HFFc6 (cell line): ENCODE measurements around the gene TMEM101. TPM values are rescaled to one million over a fixed set of nuclear protein-coding genes. Genes with fewer than 3 reads are reported as not detected.

Experiments used
- DNase-seq: peaks from one replicate; pipeline ENCODE4 v3.0.0-alpha.2; 2018
- H3K27ac Mint-ChIP-seq: 2 replicates; pipeline ENCODE4 v1.8.0; 2020; ENCODE audit warnings: mild to moderate bottlenecking, mixed read lengths
- H3K27me3 Mint-ChIP-seq: 2 replicates; pipeline ENCODE4 v1.8.0; 2021; ENCODE audit warnings: mild to moderate bottlenecking, moderate library complexity, mixed read lengths; ENCODE audit not compliant: insufficient read depth
- H3K36me3 Mint-ChIP-seq: 2 replicates; pipeline ENCODE4 v1.8.0; 2021; ENCODE audit warnings: low read depth, mixed read lengths
- H3K4me1 Mint-ChIP-seq: 2 replicates; pipeline ENCODE4 v1.8.0; 2020; ENCODE audit warnings: low read depth, mixed read lengths
- H3K4me3 Mint-ChIP-seq: 2 replicates; pipeline ENCODE4 v1.8.0; 2020; ENCODE audit warnings: mild to moderate bottlenecking, moderate library complexity, mixed read lengths
- H3K9me3 Mint-ChIP-seq: 2 replicates; pipeline ENCODE4 v1.8.0; 2020; ENCODE audit warnings: mild to moderate bottlenecking, mixed read lengths
- total RNA-seq, 6 experiments: library from RNA; stranded (reverse); fragmentation: NEBNext Ultra II Directional; extraction: Animal tissue kit (Norgen Biotek cat#: 25700); gene quantifications; 2 replicates in 1 of 6; 3 replicates in 5 of 6; pipeline ENCODE4 v1.2.3, GENCODE V29; 2021
- TF ChIP-seq, protein P1 (sequence below): fragments of 200-600 bp; sonication (generic); IDR thresholded peaks from 2 replicates; pipeline ENCODE4 v1.5.0; 2021; ENCODE audit warnings: antibody characterized with exemption, mild to moderate bottlenecking

TMEM101 gene
- total RNA-seq, 6 experiments from 2014 or later, result 27.8 to 32.7 (median 29.2) TPM

DNA sequence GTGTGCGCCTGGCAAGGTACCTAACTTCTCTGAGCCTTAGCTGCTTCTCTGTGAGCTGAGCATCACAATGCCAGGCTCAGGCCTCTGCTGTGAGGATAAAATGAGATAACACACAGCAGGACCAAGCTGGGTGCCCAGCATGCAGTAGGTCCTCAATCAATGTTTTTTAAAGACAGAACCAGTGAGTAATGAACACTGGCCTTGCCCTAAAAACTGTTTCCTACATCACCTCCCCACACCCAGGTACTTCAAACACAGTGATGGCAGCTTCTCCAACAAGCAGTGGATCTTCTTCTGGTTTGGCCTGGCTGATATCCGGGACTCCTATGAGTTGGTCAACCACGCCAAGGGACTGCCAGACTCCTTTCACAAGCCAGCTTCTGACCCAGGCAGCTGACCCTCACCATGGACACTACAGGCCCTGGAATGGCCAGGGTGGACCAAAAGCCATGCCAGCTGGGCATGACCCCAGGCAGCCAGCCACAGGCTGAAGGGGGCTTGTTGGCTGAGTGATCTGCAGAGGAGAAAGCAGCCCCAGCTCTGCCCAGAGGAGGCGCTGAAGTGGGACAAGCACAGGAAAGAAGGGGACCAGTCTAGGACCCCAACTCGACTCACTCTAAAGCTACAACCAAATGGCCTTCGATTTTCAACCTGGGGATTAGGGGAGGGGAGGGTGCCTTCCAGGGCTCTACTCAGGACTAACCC lies 6.4 kb downstream of the TMEM101 start:
- TF ChIP-seq, protein P1, sequence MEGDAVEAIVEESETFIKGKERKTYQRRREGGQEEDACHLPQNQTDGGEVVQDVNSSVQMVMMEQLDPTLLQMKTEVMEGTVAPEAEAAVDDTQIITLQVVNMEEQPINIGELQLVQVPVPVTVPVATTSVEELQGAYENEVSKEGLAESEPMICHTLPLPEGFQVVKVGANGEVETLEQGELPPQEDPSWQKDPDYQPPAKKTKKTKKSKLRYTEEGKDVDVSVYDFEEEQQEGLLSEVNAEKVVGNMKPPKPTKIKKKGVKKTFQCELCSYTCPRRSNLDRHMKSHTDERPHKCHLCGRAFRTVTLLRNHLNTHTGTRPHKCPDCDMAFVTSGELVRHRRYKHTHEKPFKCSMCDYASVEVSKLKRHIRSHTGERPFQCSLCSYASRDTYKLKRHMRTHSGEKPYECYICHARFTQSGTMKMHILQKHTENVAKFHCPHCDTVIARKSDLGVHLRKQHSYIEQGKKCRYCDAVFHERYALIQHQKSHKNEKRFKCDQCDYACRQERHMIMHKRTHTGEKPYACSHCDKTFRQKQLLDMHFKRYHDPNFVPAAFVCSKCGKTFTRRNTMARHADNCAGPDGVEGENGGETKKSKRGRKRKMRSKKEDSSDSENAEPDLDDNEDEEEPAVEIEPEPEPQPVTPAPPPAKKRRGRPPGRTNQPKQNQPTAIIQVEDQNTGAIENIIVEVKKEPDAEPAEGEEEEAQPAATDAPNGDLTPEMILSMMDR, result peak; percentile 27
- peaks cover 44% of the 10 kb centered on the region for H3K4me1 Mint-ChIP-seq
- H3K4me3 Mint-ChIP-seq, result peak overlapping the region; percentile 90
- no peaks in the 10 kb centered on the region for H3K9me3 Mint-ChIP-seq
- no peak for DNase-seq
- peak overlapping the region; percentile 84; the same call in 1 of the 2 replicates for H3K27ac Mint-ChIP-seq
- H3K27me3 Mint-ChIP-seq, result peaks cover 4% of the 10 kb centered on the region
- H3K36me3 Mint-ChIP-seq, result 0 out of 2 replicates have a peak, but pooled peaks cover 7% of the 10 kb centered on the region

DNA sequence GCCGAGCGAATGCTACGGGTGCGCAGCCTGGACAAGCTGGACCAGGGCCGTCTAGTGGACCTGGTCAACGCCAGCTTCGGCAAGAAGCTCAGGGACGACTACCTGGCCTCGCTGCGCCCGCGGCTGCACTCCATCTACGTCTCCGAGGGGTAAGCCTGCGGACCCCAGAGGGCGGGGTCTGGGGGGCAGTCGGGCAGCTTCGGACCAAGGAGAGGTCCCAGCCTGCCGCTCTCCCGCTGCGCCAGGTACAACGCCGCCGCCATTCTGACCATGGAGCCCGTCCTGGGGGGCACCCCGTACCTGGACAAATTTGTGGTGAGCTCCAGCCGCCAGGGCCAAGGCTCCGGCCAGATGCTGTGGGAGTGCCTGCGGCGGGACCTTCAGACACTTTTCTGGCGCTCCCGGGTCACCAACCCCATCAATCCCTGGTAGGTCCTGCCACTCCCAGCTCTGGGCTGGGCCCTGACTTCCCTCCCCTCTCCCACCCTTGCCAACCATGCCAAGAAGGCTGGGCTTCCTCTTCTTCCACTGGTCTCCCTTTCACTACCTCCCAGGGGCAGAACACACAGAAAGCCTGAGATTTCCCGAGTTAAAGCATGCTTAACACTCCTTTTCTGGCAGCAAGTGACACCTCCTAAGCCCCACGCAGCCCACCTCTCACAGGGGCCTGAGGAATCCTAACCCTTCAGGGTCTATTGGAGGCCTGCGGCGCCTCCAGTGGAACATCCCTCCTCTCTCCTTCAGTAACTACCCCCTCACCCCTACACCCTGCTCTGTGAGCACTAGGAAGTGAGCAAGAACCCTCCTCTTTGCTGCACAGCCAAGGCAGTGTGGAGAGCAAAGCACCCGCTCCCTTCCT lies 7.2 kb downstream of the TMEM101 start:
- Mint-ChIP-seq H3K36me3 (0 out of 2 replicates have a peak, but pooled peaks cover 7% of the 10 kb centered on the region), H3K27ac (peak overlapping the region; percentile 84), H3K9me3 (no peaks in the 10 kb centered on the region), H3K4me1 (peaks cover 40% of the 10 kb centered on the region), H3K4me3 (peak overlapping the region; percentile 90), H3K27me3 (peaks cover 4% of the 10 kb centered on the region)
- DNase-seq, result no peak
- TF ChIP-seq, protein P1, result peak; percentile 38; the same call in 1 of the 2 replicates

DNA sequence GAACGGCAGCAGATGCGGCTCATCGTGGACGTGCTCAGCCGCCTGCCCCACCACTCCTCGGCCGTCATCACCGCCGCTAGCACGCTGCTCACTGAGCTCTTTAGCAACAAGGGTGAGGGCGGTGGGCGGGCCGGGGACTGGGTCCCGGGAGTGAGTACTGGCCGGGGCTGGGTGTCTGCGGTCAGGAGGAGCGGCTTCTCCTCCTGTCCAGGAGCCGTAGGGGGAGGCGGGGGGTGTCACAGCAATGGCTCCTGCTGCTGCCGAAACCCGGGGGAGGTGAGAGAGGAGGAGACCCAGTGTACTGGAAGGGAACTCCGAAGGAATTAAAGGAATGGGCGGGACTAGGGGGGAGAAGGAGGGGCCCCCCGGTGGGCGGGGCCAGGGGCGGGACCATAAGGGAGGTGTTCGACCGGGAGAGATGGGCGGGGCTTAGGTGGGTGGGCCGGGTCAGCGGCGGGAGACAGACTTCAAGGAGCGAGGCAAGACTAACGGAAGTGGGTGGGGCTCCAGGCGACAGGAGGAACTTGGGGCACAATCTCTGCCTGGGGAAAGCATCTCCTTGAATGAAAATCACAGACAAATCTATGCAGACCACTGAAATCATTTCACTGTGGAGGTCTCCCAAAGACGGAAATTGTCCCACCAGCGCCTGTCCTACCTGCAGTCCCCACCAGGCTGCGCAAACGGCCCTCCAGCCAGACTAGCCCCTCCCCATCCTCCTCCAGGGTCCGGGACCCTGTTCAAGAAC lies 8.0 kb downstream of the TMEM101 start:
- Mint-ChIP-seq H3K36me3 (0 out of 2 replicates have a peak, but pooled peaks cover 7% of the 10 kb centered on the region), H3K4me1 (peaks cover 47% of the 10 kb centered on the region), H3K27ac (peak overlapping the region; percentile 84), H3K9me3 (no peaks in the 10 kb centered on the region), H3K4me3 (peak overlapping the region; percentile 90), H3K27me3 (peaks cover 4% of the 10 kb centered on the region)
- DNase-seq, result peak; percentile 93
- TF ChIP-seq, protein P1, result peak; percentile 79

DNA sequence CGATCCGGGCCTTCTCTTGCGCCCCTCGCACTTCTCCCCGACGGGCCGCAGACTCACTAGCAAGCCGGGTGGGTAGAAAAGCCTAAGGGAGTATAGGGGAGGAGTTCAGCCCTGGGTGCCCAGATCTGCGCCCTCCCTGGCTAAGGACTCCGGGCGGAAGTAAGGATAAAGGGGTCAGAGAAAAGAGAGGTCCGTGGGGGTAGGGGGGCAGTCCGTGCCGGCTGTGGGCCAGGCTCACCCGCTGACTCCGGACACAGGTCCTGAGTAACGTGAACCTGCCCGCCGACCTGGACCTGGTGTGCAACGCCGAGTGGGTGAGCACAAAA lies 8.5 kb downstream of the TMEM101 start:
- no peaks in the 10 kb centered on the region for H3K9me3 Mint-ChIP-seq
- DNase-seq, result no peak
- peaks cover 47% of the 10 kb centered on the region for H3K4me1 Mint-ChIP-seq
- peak overlapping the region; percentile 90 for H3K4me3 Mint-ChIP-seq
- H3K27me3 Mint-ChIP-seq, result peaks cover 4% of the 10 kb centered on the region
- TF ChIP-seq, protein P1, result no peak
- peak overlapping the region; percentile 84 for H3K27ac Mint-ChIP-seq
- H3K36me3 Mint-ChIP-seq, result 0 out of 2 replicates have a peak, but pooled peaks cover 3% of the 10 kb centered on the region

DNA sequence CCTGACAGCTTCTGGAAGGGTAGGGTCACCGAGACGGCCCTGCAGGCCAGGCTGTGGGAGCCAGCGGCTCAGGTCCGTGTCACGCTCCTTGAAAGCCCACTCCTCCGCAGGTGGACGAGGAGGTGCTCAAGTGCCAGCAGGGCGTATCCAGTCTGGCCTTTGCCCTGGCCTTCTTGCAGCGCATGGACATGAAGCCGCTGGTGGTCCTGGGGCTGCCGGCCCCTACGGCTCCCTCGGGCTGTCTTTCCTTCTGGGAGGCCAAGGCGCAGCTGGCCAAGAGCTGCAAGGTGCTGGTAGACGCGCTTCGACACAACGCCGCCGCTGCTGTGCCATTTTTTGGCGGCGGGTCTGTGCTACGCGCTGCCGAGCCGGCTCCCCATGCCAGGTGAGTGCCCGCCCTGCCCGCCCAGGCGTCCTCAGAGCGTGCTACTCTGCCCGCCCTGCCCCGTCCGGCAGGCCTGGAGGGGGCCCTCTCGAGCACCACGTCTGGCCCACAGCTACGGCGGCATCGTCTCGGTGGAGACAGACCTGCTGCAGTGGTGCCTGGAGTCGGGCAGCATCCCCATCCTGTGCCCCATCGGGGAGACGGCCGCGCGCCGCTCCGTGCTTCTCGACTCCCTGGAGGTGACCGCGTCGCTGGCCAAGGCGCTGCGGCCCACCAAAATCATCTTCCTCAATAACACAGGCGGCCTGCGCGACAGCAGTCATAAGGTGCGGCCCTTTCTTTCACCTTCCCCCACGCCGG lies 9.1 kb downstream of the TMEM101 start:
- DNase-seq, result no peak
- H3K9me3 Mint-ChIP-seq, result no peaks in the 10 kb centered on the region
- TF ChIP-seq, protein P1, result peak; percentile 48; the same call in 1 of the 2 replicates
- peaks cover 47% of the 10 kb centered on the region for H3K4me1 Mint-ChIP-seq
- 0 out of 2 replicates have a peak, but pooled peaks cover 3% of the 10 kb centered on the region for H3K36me3 Mint-ChIP-seq
- H3K27ac Mint-ChIP-seq, result peak overlapping the region; percentile 84
- H3K27me3 Mint-ChIP-seq, result peaks cover 4% of the 10 kb centered on the region
- H3K4me3 Mint-ChIP-seq, result peak overlapping the region; percentile 90
